Ramos (cell line): ENCODE results near the gene SYMPK.
"Not testable (repeated sequence)": the region's sequence is repeated elsewhere in the genome, so short reads cannot be mapped to it uniquely, and the experiment has no call there.

Experiments
- in situ Hi-C: fragments of 300-500 bp; cut with MboI; formaldehyde crosslinking; loops from one replicate; pipeline ENCODE4 v1.14.3; 2022; ENCODE audit warnings: low sequenced_read_pairs; ENCODE audit not compliant: unreplicated experiment

Gene SYMPK

DNA sequence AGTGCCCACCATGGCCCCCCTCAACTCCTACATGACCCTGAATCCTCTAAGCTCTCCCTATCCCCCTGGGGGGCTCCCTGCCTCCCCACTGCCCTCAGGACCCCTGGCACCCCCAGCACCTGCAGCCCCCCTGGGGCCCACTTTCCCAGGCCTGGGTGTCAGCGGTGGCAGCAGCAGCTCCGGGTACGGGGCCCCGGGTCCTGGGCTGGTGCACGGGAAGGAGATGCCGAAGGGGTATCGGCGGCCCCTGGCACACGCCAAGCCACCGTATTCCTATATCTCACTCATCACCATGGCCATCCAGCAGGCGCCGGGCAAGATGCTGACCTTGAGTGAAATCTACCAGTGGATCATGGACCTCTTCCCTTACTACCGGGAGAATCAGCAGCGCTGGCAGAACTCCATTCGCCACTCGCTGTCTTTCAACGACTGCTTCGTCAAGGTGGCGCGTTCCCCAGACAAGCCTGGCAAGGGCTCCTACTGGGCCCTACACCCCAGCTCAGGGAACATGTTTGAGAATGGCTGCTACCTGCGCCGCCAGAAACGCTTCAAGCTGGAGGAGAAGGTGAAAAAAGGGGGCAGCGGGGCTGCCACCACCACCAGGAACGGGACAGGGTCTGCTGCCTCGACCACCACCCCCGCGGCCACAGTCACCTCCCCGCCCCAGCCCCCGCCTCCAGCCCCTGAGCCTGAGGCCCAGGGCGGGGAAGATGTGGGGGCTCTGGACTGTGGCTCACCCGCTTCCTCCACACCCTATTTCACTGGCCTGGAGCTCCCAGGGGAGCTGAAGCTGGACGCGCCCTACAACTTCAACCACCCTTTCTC lies 9.4 kb upstream of the SYMPK start:
- in situ Hi-C loops: no loop called here

DNA sequence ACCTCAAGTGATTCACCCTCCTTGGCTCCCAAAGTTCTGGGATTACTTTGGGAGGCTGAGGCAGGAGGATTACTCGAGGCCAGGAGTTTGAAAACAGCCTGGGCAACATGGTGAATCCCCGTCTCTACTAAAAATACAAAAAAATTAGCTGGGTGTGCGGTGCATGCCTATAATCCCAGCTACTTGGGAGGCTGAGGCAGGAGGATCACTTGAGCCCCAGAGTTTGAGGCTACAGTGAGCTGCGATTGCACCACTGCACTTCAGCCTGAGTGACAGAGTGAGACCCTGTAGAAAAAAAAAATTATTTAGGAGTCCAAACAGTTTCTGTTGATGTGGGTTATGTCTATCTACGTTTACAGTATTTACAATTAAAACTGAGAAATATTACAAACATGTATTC lies 7.9 kb upstream of the SYMPK start:
- in situ Hi-C loops: no loop called here

DNA sequence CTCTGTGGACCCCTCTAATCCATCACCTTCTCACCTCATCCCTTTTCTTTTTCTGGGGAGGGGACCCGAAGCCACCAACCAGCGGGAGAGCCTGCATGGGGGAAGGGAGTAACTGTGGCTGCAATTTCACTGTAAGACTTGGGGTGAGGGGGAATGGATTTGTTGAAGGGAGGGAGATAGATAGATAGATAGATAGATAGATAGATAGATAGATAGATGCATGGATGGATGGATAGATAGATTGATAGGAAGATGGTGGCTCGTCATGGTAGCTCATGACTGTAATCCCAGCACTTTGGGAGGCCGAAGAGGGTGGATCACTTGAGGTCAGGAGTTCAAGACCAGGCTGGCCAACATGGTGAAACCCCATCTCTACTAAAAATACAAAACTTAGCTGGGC lies 4.3 kb upstream of the SYMPK start:
- in situ Hi-C loops: not testable (repeated sequence)

DNA sequence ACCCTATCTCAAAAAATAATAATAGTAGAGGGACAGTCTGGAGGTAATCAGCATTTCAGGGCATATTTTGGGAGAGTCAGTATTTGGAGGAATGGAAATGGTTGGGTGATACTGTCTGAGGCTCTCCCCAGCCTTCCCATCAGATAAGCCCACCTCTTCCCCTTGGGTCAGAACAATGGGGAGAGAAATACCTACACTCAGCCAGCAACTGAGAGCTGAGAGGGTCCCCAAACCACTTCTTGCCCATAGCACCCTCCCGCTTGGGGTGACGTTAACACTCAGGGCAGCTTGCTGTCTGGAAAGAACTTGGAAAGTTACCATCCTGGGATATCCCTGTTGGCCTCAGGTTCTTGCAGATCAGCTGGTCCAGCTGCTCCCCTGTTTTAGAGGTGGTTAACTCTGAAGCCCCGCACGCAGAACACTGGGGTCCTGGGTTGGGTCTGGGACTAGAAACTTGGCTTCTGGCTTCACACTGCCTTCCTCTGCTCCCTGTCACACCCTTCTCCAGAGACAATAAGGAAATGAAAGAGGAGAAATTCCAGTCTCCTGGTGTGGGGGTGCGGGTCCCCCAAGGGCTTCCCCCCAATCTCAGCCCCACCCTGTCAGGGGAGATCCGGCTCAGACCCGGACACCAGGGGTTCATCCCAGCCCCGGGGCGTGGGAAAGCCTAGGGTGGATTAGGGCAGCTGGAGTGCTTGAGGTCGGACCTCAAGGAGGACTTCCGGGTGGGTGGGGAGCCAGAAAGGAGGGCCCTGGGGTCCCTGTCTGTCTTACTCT lies 3.6 kb upstream of the SYMPK start:
- in situ Hi-C loops: no loop called here

DNA sequence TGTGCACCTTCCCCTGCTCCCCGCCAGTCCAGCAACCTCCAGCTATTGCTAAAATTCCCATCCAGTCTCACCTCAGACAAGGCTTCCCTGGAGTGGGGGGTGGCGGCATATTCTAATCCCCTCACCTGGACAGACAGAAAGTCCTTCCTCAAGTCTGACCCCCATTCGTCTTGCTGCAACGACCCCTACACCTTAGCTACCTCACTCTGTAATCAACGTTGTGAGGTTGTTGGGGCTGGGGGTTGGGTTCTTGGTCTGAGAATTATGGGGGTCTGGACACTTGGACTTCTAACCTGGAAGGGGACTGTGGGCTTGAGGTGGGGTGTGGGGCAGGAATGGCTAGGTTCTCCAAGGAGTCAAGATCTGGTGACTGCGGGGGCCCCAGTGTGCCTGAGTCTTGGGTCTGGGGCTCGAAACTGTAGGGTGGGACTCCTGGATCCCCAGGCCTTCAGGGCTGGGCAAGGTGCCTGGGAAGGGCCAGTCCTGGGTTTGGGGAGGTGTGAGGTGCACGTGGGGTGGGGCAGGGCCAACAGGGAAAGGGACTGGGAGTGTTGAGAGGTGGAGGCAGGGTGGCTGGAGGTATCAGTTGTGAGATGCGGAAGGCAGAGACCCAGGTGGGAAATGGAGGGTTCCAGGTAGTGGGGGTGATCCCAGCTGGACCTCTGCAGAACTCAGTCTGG lies 2.5 kb upstream of the SYMPK start:
- in situ Hi-C loops: no loop called here

DNA sequence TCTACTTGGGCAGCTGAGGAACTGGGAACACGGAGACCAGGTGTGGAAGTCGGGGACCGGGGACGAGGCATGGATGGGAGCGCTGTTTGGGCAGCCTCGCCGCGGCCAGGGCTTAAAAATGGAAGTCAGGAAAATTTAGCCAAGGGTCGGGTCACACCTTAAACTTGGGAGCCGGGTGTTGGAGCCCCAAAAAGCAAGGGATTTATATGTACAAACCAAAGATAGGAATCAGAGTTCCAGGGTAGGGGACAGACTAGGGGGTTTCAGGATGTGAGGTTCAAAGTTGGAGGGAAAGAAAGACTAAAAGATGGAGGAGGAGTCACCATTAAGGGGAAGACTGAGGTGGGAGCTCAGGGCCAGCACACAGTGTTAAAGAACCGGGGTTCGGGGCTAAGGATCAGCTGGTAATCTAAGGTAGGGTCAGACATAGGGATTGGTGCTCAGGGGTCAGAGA lies 1.7 kb upstream of the SYMPK start:
- in situ Hi-C loops: no loop called here

DNA sequence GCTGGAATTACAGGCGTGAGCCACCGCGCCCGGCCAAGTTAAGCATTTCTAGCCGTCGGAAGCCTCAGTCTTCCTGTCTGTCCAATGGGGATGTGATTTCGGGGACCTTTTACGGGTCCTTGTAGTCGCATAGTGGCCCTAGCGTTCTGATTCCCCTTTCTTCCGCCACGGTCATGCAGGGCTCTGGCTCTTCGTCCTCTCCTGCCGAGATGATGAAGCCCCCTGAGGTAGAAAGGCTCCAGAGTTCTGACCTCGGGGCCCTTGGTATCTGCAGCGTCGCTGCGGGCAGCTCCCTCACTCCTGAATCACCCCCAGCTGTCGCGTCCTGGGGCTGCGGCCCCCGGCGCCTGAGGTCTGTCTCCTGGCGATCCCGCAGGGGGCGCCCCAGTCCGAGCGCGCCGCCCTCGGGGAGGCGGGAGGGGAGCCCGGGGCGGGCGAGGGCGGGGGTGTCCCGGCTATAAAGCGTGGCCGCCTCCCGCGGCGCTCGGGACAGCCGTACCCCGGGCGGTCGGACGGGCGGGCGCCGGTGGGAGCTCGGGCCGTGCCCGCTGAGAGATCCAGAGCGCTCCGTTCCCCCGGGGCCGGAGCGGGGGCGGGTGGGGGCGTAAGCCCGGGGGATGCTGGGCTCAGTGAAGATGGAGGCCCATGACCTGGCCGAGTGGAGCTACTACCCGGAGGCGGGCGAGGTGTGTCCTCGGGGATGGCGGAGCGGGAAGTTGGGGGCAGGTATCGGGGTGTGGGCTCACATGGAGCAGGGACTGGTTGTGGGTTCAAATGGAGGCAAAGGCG lies 1.1 kb upstream of the SYMPK start, which contains the start of gene FOXA3:
TSS of gene FOXA3 (plus strand) at position 487 of the 789 bp plus-strand sequence. CDS start at position 618, 131 bp downstream.
- in situ Hi-C loops: no loop called here

DNA sequence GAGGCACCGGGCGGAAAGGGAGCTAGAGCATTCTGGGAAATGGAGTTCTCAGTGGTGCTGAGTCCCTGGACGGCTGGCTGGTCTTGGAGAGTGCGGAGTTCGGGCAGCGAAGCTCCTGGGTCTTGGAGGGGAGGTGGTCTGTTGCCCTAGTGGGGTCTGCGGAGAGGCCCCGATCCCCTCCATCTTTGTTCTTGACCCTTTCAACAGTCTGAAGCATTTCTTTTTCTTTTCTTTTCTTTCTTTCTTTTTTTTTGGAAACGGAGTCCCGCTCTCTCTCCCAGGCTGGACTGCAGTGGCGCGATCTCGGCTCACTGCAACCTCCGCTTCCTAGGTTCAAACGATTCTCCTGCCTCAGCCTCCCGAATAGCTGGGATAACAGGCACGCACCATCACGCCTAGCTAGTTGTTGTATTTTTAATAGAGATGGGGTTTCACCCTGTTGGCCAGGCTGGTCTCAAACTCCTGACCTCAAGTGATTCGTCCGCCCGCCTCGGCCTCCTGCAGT lies 440 bp upstream of the SYMPK start:
- in situ Hi-C loops: no loop called here

DNA sequence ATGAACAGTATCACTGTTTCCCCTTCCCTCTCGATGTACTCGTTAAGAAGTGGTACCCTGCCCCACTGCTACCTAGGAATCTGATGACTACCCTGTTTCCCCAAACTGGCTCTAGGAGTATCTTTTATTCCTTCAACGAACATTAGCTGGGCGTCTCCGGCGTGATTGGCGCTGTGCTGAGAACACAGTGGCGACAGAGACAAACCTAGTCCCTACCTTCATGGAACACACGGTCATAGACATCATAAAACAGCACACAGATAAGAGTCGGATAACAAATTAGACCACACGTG lies 730 bp downstream of the SYMPK start:
- in situ Hi-C loops: no loop called here

DNA sequence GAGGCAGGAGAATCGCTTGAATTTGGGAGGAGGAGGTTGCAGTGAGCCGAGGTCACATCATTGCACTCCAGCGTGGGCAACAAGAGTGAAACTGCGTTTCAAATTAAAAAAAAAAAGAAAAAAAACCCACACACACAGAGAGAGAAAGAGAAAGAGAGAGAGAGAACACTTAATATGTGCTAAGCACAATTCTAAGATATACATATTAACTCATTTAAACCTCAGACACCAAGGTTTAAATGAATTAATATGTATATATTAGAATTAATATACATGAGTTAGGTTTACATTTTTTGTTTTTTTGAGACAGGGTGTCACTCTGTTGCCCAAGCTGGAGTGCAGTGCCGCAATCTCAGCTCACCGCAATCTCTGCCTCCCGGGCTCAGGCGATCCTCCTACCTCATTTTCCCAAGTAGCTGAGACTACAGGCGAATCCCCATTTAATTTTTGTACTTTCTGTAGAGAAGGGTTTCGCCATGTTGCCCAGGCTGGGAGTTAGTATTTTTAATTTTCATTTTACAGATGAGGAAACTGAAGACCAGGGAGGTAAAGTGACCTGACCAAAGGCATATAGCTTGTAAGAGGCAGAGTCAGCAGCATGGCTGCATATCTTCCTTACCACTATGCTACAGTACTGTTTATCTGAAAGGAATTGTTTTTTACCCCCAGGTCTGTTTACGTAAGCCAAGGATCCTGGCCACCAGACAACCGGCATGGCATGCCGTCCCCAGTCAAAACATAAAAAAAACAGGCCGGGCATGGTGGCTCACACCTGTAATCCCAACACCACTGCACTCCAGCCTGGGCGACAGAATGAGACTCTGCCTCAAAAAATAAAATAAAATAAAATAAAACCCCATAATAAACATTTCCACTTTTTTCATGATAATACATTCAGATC lies 2.3 kb downstream of the SYMPK start:
- in situ Hi-C loops: no loop called here

DNA sequence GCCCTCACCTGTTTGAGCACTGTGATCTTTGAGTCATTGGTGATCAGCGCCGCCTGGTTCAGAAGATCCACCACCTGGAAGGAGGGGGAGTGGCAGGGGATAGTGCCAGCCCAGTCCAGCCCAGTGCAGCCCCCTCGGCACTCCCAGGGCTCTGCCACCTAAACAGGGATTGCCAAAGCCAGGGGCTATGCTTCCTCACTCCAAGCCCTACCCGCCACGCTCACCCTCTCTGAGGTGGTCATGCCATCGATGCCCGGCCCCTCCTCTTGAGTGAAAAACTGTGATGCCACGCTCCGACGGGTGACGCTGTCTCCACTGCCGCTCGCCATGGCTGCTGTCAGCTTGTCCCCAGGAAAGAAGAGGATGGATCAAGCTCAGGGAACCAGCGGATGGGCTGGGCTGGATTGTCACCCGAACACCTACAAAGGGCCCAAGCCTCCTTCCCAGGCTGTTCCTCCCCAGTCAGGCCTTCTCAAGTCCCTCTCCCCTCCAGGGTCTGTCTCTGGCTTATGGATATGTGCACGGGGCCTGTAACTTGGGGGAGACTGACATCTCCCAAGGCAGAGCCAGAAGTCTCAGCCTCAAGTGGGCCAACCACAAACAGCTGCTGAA lies 8.7 kb downstream of the SYMPK start:
- in situ Hi-C loops: no loop called here

DNA sequence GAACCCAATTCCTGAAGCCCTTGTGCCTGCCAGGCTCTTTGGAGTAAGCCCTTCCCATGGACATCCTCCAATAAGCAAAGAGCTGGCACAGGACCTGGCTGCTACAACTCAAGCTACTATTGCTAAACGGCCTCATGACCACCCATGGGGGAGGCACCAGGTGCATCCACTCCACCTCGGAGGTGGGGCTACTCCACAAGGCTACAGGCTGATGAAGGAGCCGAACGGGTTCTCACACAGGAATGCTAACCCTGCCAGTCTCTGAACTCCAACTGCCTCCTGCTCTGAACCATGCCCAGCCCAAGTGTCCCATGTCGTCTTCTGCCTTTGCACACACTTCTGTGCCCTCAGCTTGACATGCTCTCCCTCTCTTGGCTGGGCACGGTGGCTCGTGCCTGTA lies 10.0 kb downstream of the SYMPK start:
- in situ Hi-C loops: no loop called here

DNA sequence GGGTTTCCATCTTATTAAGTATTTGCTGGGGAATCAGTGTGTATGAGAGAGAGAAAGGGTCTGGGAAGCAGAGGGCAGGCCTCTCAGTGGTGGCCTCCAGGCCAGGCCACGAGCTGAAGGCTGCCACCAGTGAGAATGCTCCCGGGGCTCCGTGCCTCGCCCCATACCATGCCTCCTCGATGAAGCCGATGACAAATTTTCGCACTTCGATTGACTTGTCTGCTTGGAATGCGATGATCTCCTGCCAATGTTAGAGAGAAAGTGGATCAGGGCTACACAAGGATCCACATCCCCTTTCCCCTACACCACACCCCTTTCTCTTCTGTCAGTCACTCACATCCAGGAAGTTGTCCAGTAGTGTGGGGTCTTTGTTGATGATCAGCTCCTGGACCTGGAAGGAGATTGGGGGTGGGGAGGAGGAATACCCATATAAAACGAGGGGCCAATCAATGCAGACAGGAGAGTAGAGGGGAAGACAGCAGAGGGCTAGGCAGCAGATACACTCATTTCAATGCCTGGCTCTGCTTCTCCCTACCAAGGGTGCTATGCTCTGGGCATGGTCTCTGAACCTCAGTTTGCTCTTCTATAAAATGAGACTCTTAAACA lies 10.7 kb downstream of the SYMPK start:
- in situ Hi-C loops: no loop called here

DNA sequence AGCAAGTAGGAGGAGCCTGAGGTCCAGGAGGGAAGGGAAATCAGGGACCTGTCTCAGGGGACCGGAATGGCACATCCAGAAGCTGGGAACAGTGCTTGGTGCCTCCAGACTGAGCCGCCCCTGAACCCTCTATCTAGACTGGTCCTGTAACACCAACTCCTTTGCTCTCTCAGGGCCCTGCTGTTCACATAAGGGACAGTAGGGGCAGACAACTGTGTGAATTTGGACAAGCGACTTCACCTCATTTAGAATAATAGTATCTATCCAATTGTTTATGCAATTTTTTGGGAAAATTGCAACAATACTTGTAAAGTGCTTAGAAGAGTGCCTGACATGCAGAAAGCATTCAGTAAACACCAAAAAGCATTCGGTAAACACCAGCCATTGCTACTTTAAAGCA lies 14.0 kb downstream of the SYMPK start:
- in situ Hi-C loops: no loop called here

DNA sequence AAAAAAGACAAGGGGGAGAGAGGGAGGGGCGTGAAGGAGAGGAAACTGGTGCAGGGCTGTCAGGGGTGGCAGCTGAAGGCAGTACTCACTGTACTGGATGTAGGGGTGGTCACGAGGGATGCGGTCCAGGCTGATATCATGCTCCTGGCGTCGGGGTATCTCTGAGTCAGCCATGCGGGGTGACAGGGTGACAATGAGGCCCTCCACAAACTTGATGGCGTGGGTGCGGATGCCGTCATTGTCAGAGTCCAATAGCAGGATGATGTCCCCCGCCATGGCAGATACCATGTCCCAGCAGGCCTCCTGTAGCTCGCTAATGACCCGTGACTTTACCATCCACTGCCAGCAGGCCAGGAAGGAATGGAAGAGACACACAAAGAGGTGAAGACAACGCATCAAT lies 15.3 kb downstream of the SYMPK start:
- in situ Hi-C loops: no loop called here

DNA sequence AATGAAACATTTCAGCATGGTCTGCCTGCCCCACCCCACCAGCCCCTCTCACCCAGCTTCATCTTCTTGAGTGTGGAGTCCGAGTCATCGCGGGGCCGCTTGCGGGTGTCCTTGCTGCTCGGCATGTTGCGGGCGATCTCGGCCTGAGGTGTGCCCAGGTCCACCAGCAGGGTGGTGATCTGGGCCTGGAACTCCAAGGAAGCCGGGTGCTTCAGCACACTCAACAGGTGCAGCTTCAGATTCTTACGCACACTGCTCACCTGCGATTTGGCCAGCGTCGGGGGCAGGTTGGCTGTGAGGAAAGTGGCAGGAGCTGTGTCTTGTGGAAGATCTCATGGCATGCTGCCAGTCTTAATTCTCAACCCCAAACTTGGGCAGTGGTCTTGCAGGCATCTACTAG lies 20.7 kb downstream of the SYMPK start:
- in situ Hi-C loops: no loop called here

DNA sequence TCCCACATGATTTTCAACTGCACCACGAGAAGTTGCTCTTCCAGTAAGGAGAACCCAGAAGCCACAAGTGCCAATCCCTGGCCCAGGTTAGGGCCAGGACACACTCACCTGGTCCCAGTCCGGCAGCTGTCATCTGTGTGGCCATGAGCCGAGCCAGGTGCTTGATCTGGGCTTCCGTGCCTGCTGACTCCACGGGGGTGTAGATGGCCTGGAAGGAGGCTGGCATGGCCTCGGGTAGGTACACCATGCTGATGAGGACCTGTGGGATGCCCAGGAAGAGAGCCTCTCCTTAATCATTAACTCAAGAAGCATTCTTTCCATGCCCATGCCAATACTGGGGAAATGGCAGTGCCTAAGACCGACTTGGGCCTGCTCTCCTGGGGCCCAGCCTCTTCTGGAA lies 28.0 kb downstream of the SYMPK start:
- in situ Hi-C loops: no loop called here

DNA sequence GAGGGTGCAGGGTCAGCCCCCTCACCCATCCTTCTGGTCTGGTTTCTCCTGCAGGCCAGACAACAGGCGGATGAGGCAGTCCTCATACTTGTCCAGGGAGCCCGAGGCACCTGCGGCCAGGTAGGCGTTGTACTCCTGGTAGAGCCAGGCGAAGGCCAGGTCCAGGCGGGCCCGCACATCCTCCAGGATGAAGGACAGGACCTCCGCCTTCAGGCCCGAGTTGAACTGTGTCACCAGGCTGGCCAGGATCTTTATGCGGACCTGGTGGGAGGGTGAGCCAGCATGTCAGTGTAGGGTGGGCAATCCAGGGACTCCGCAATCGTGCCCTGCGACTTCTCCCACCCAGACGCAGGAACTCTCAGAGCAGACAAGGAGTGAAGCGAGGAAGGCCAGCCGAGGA lies 34.0 kb downstream of the SYMPK start:
- in situ Hi-C loops: no loop called here
